HepG2 (cell line): ENCODE results near the gene CA11. TPM values are rescaled to one million over a fixed set of nuclear protein-coding genes. Genes with fewer than 3 reads are reported as not detected.

Experiments
- DMAP1 ChIP-seq: IDR thresholded peaks from 2 replicates; pipeline ENCODE4 v1.6.1; 2016
- GATAD2A ChIP-seq: IDR thresholded peaks from 2 replicates; pipeline ENCODE4 v1.6.1; 2016
- MLX ChIP-seq: IDR thresholded peaks from 2 replicates; pipeline ENCODE4 v1.6.1; 2016
- MTF1 ChIP-seq: sonication (generic); formaldehyde crosslinking; IDR thresholded peaks from 2 replicates; pipeline ENCODE4 v1.5.0; 2020; ENCODE audit warnings: missing genetic modification reagents
- RFX1 ChIP-seq: fragments of 450-650 bp; IDR thresholded peaks from 2 replicates; pipeline ENCODE4 v1.6.1; 2017
- SKI ChIP-seq: fragments of 450-650 bp; IDR thresholded peaks from one replicate; pipeline ENCODE4 v1.6.1; 2018; ENCODE audit warnings: mild to moderate bottlenecking; ENCODE audit not compliant: partially characterized antibody
- SP140L ChIP-seq: sonication (generic); formaldehyde crosslinking; IDR thresholded peaks from 2 replicates; pipeline ENCODE4 v1.4.0; 2020; ENCODE audit warnings: missing genetic modification reagents, borderline replicate concordance
- SPEN ChIP-seq: sonication (generic); formaldehyde crosslinking; IDR thresholded peaks from 2 replicates; pipeline ENCODE4 v1.5.1; 2020; ENCODE audit warnings: low read depth, mild to moderate bottlenecking, missing genetic modification reagents
- SUZ12 ChIP-seq: fragments of 150-350 bp; IDR thresholded peaks from 2 replicates; pipeline ENCODE4 v1.6.1; 2014; ENCODE audit warnings: low read depth, low read length
- ZFP41 ChIP-seq: sonication (generic); formaldehyde crosslinking; IDR thresholded peaks from 2 replicates; pipeline ENCODE4 v1.4.0; 2020; ENCODE audit warnings: mild to moderate bottlenecking, missing genetic modification reagents, borderline replicate concordance
- ZNF180 ChIP-seq: sonication (generic); formaldehyde crosslinking; IDR thresholded peaks from 2 replicates; pipeline ENCODE4 v1.4.0; 2020; ENCODE audit warnings: low read depth, missing genetic modification reagents, borderline replicate concordance
- ZNF552 ChIP-seq: sonication (generic); formaldehyde crosslinking; IDR thresholded peaks from 2 replicates; pipeline ENCODE4 v1.9.0; 2022; ENCODE audit warnings: missing genetic modification reagents, mild to moderate bottlenecking, borderline replicate concordance
- ZNF558 ChIP-seq: sonication (generic); formaldehyde crosslinking; IDR thresholded peaks from 2 replicates; pipeline ENCODE4 v1.9.0; 2022; ENCODE audit warnings: mild to moderate bottlenecking, missing genetic modification reagents, borderline replicate concordance
- ZNF678 ChIP-seq: sonication (generic); formaldehyde crosslinking; IDR thresholded peaks from 2 replicates; pipeline ENCODE4 v1.4.0; 2020; ENCODE audit warnings: mild to moderate bottlenecking, missing genetic modification reagents
- ZNF761 ChIP-seq: sonication (generic); formaldehyde crosslinking; conservative IDR thresholded peaks from 2 replicates; pipeline ENCODE4 v1.4.0; 2020; ENCODE audit warnings: mild to moderate bottlenecking, missing genetic modification reagents
- polyA plus RNA-seq, 8 experiments: library from polyadenylated mRNA; depleted of rRNA in 3 of 8; stranded (reverse) in 7 of 8; unstranded in 1 of 8; fragments of >200 nt; fragmentation: Illumina TruSeq in 4 of 8; extraction: Trizol in 4 of 8; gene quantifications; 2 replicates each; pipeline versions ENCODE4 v1.2.1 to v1.2.3, GENCODE V29; 2011 to 2016; ENCODE audit warnings: low read depth in 4 of 8, missing spikeins in 1 of 8, mixed read lengths in 1 of 8; ENCODE audit not compliant: insufficient read depth in 1 of 8
- total RNA-seq, 5 experiments: library from RNA; depleted of rRNA; stranded (reverse); fragments of >200 nt; fragmentation: Illumina TruSeq; extraction: Trizol; gene quantifications; 2 replicates each; pipeline ENCODE4 v1.2.3, GENCODE V29; 2016; ENCODE audit warnings: low read depth in 1 of 5
- TF ChIP-seq, protein P1 (sequence below): sonication (generic); formaldehyde crosslinking; IDR thresholded peaks from 2 replicates; pipeline ENCODE4 v1.4.0; 2020; ENCODE audit warnings: mild to moderate bottlenecking, missing genetic modification reagents
- TF ChIP-seq, protein P2 (sequence below): sonication (generic); formaldehyde crosslinking; IDR thresholded peaks from 2 replicates; pipeline ENCODE4 v1.5.1; 2020; ENCODE audit warnings: missing genetic modification reagents, mild to moderate bottlenecking, borderline replicate concordance
- TF ChIP-seq, protein P3 (sequence below), 2 experiments: fragments of 450-650 bp in 1 of 2; sonication (generic) in 1 of 2; formaldehyde crosslinking; IDR thresholded peaks; 2 replicates each; pipeline versions ENCODE4 v1.5.0 to v1.8.0; 2020 to 2022; ENCODE audit warnings: mild to moderate bottlenecking in 1 of 2, missing genetic modification reagents in 1 of 2
- TF ChIP-seq, protein P4 (sequence below): sonication (generic); formaldehyde crosslinking; IDR thresholded peaks from 2 replicates; pipeline ENCODE4 v1.9.0; 2021; ENCODE audit warnings: missing genetic modification reagents, borderline replicate concordance

The CA11 gene
- total and polyA plus RNA-seq, 2 of the 13 experiments (the other 11 are each of a cell fraction or from before 2014, with no cell fraction given): 0.41 to 0.58 TPM

- TF ChIP-seq MTF1 (CRISPR knock-in tag) (no peak), DMAP1 (CRISPR knock-in tag) (peak; percentile 99), ZNF180 (CRISPR knock-in tag) (no peak), MLX (CRISPR knock-in tag) (peak; percentile 17; the same call in 1 of the 2 replicates), GATAD2A (CRISPR knock-in tag) (peak; percentile 74), ZFP41 (CRISPR knock-in tag) (peak; percentile 60; the same call in 1 of the 2 replicates), ZNF761 (CRISPR knock-in tag) (0 out of 2 replicates have a peak, but pooled peaks have one; percentile 45), SP140L (CRISPR knock-in tag) (no peak), SKI (peak; percentile 67), SPEN (CRISPR knock-in tag) (peak; percentile 100), ZNF558 (CRISPR knock-in tag) (peak; percentile 68; the same call in 1 of the 2 replicates), ZNF552 (CRISPR knock-in tag) (0 out of 2 replicates have a peak, but pooled peaks have one; percentile 76), ZNF678 (CRISPR knock-in tag) (no peak), SUZ12 (no peak), RFX1 (peak; percentile 17; the same call in 1 of the 2 replicates)
- TF ChIP-seq, protein P1, sequence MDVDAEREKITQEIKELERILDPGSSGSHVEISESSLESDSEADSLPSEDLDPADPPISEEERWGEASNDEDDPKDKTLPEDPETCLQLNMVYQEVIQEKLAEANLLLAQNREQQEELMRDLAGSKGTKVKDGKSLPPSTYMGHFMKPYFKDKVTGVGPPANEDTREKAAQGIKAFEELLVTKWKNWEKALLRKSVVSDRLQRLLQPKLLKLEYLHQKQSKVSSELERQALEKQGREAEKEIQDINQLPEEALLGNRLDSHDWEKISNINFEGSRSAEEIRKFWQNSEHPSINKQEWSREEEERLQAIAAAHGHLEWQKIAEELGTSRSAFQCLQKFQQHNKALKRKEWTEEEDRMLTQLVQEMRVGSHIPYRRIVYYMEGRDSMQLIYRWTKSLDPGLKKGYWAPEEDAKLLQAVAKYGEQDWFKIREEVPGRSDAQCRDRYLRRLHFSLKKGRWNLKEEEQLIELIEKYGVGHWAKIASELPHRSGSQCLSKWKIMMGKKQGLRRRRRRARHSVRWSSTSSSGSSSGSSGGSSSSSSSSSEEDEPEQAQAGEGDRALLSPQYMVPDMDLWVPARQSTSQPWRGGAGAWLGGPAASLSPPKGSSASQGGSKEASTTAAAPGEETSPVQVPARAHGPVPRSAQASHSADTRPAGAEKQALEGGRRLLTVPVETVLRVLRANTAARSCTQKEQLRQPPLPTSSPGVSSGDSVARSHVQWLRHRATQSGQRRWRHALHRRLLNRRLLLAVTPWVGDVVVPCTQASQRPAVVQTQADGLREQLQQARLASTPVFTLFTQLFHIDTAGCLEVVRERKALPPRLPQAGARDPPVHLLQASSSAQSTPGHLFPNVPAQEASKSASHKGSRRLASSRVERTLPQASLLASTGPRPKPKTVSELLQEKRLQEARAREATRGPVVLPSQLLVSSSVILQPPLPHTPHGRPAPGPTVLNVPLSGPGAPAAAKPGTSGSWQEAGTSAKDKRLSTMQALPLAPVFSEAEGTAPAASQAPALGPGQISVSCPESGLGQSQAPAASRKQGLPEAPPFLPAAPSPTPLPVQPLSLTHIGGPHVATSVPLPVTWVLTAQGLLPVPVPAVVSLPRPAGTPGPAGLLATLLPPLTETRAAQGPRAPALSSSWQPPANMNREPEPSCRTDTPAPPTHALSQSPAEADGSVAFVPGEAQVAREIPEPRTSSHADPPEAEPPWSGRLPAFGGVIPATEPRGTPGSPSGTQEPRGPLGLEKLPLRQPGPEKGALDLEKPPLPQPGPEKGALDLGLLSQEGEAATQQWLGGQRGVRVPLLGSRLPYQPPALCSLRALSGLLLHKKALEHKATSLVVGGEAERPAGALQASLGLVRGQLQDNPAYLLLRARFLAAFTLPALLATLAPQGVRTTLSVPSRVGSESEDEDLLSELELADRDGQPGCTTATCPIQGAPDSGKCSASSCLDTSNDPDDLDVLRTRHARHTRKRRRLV: no peak; the same call in 1 of the 2 replicates
- TF ChIP-seq, protein P2, sequence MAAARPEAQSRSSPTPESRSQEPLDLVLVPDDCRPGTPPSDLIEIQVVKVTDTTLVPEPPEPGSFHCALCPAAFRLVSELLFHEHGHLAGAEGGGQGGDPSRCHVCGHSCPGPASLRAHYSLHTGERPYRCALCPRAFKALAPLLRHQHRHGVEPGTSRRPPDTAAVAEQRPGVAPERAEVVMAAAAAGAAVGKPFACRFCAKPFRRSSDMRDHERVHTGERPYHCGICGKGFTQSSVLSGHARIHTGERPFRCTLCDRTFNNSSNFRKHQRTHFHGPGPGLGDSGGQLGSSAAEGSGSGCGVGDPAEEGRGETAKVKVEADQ: peak; percentile 83; the same call in 1 of the 2 replicates
- TF ChIP-seq, protein P3, sequence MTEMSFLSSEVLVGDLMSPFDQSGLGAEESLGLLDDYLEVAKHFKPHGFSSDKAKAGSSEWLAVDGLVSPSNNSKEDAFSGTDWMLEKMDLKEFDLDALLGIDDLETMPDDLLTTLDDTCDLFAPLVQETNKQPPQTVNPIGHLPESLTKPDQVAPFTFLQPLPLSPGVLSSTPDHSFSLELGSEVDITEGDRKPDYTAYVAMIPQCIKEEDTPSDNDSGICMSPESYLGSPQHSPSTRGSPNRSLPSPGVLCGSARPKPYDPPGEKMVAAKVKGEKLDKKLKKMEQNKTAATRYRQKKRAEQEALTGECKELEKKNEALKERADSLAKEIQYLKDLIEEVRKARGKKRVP (CRISPR knock-in tag; IDR thresholded peaks at IDR 0.05): peak in 1 of 2 experiments; percentile 79; a peak in 2 of 4 replicates
- TF ChIP-seq, protein P4, sequence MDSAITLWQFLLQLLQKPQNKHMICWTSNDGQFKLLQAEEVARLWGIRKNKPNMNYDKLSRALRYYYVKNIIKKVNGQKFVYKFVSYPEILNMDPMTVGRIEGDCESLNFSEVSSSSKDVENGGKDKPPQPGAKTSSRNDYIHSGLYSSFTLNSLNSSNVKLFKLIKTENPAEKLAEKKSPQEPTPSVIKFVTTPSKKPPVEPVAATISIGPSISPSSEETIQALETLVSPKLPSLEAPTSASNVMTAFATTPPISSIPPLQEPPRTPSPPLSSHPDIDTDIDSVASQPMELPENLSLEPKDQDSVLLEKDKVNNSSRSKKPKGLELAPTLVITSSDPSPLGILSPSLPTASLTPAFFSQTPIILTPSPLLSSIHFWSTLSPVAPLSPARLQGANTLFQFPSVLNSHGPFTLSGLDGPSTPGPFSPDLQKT: no peak; the same call in 1 of the 2 replicates
Measured at GRCh38 chr19:48618916-48619691, 26.9 kb downstream of the CA11 start, which contains the start of the genes RPL18 and SPHK2 (continued).
